Colonic mucosa (tissue), 4 donors: Measurements from ENCODE around the gene MTCP1. TPM values are rescaled to one million over a fixed set of nuclear protein-coding genes. Genes with fewer than 3 reads are reported as not detected.
A peak's percentile ranks its signal among the peaks of the same experiment; 100 is the strongest.

Experiments used
- DNase-seq: peaks from one replicate; pipeline ENCODE4 v3.0.0-alpha.2; 2020
- H3K27ac ChIP-seq: fragments of 200-600 bp; one replicate; pipeline ENCODE4 v1.8.0; 2021
- H3K27me3 ChIP-seq: fragments of 200-600 bp; one replicate; pipeline ENCODE4 v1.8.0; 2021
- H3K36me3 ChIP-seq: fragments of 200-600 bp; one replicate; pipeline ENCODE4 v1.8.0; 2021
- H3K4me1 ChIP-seq: fragments of 200-600 bp; one replicate; pipeline ENCODE4 v1.8.0; 2021; ENCODE audit warnings: mild to moderate bottlenecking
- H3K4me3 ChIP-seq: fragments of 200-600 bp; one replicate; pipeline ENCODE4 v1.8.0; 2021
- H3K9ac ChIP-seq, 2 donors: one replicate each; pipeline ENCODE4 v1.7.0; 2013; ENCODE audit warnings: control low read depth in 2 of 2, low read depth in 2 of 2, low read length in 2 of 2
- H3K9me3 ChIP-seq: fragments of 200-600 bp; one replicate; pipeline ENCODE4 v1.8.0; 2021
- intact Hi-C: fragments of 100-400 bp; cut with DNase I; formaldehyde crosslinking; loops from one replicate; pipeline ENCODE4 v1.14.1; 2022
- total RNA-seq, 2 donors: library from RNA; stranded (reverse); fragmentation: NEBNext Ultra II Directional in 1 of 2; extraction: Animal tissue kit (Norgen Biotek cat#: 25700) in 1 of 2; gene quantifications; one replicate each; pipeline ENCODE4 v1.2.1, GENCODE V29; 2021
- TF ChIP-seq, protein P1 (sequence below): fragments of 200-600 bp; IDR thresholded peaks from one replicate; pipeline ENCODE4 v1.8.0; 2022; ENCODE audit warnings: antibody characterized with exemption, mild to moderate bottlenecking
- donor health status: healthy.
- donor health status: DM: no; HTN: no; CAD: no.
- donor health status: DM: no; HTN: no; CAD: no.

The MTCP1 gene
- total RNA-seq, 2 donors from 2014 or later = 12.2 to 15.3 TPM

DNA sequence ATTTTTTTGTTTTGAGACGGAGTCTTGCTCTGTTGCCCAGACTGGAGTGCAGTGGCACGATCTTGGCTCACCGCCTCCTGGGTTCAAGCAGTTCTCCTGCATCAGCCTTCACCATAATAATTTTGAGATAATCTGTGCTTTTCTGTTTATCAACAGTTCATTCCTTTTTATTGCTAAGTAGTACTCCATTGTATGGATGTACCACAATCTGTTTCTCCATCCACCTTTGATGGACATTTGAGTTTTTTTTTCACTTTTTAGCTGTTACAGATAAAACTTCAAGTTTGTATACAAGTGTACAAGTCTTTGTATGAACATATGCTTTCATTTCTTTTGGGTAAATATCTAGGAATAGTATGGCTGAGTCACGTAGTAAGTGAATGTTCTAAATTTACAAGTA lies 35.2 kb downstream of the MTCP1 start:
- H3K27me3 ChIP-seq = no peaks in the 10 kb centered on the region
- intact Hi-C loops = no loop called here
- TF ChIP-seq, protein P1, sequence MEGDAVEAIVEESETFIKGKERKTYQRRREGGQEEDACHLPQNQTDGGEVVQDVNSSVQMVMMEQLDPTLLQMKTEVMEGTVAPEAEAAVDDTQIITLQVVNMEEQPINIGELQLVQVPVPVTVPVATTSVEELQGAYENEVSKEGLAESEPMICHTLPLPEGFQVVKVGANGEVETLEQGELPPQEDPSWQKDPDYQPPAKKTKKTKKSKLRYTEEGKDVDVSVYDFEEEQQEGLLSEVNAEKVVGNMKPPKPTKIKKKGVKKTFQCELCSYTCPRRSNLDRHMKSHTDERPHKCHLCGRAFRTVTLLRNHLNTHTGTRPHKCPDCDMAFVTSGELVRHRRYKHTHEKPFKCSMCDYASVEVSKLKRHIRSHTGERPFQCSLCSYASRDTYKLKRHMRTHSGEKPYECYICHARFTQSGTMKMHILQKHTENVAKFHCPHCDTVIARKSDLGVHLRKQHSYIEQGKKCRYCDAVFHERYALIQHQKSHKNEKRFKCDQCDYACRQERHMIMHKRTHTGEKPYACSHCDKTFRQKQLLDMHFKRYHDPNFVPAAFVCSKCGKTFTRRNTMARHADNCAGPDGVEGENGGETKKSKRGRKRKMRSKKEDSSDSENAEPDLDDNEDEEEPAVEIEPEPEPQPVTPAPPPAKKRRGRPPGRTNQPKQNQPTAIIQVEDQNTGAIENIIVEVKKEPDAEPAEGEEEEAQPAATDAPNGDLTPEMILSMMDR = no peak
- no peak for DNase-seq
- no peaks in the 10 kb centered on the region for H3K9me3 ChIP-seq
- no peaks in the 10 kb centered on the region for H3K4me1 ChIP-seq
- H3K9ac ChIP-seq = no peak overlapping the region
- H3K27ac ChIP-seq = no peak overlapping the region
- peaks cover 7% of the 10 kb centered on the region for H3K36me3 ChIP-seq
- no peak overlapping the region for H3K4me3 ChIP-seq

DNA sequence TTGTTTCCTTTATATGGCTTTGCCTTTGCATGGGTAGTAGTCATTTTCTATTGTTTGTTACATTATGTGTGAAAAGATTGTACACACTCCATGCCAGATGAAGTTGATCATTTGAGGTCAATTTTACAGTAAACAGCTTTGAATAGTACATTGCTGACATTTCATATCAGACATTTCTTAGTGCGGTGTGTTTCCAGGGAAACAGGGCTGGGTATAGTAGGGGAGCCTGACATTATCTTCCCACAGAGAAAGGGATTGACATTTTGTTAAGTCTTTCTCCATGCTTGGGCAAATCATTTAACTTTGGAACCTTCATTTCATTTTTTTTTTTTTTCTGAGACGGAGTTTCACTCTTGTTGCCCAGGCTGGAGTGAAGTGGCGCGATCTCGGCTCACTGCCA lies 39.3 kb downstream of the MTCP1 start:
- Histone ChIP-seq H3K9ac (no peak overlapping the region), H3K27me3 (no peaks in the 10 kb centered on the region), H3K4me3 (no peak overlapping the region), H3K27ac (no peak overlapping the region), H3K36me3 (peaks cover 7% of the 10 kb centered on the region), H3K9me3 (no peaks in the 10 kb centered on the region), H3K4me1 (peaks cover 4% of the 10 kb centered on the region)
- intact Hi-C loops = no loop called here
- TF ChIP-seq, protein P1 = no peak
- DNase-seq = no peak

DNA sequence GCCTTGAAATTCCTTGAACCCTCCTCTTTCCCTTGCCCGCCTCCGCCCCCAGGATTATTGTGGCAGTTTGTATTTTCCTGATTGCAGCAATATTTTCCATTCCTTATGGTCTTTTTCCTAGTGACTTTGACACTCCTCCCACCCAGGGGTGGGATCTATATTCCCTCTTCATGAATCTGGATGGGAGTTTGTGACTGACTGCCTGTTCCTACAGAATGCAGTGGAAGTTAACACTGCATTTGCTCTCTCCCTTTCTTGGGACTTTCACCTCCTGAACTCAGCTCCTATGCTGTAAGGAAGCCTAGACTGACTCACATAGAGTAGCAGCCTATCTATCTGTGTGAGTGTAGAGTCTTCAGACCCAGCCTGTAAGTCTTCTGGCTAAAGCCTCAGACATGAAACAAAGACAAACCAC lies 42.1 kb downstream of the MTCP1 start:
- TF ChIP-seq, protein P1 = no peak
- intact Hi-C loops = no loop called here
- no peak overlapping the region for H3K9ac ChIP-seq
- H3K9me3 ChIP-seq = no peaks in the 10 kb centered on the region
- H3K4me1 ChIP-seq = peaks cover 4% of the 10 kb centered on the region
- peaks cover 6% of the 10 kb centered on the region for H3K36me3 ChIP-seq
- no peaks in the 10 kb centered on the region for H3K27me3 ChIP-seq
- peak; percentile 23 for DNase-seq
- H3K4me3 ChIP-seq = no peak overlapping the region
- no peak overlapping the region for H3K27ac ChIP-seq

DNA sequence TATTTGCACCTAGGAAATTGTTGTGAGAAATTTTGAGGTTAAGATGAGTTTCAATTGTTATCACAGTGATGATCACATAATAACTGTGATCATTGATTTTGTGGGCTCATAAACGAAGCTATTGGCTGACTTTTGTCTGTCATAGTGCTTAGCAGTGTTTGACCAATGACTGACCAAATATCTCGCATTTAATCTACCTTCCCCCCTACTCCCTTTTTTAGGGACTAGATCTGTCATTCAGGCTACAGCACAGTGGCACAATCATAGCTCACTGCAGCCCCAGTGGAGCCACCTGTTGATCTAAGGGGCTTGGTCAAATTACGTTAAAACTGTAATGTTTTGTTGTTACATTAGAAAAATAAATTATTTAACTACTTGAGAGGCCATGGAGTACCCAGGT lies 42.8 kb downstream of the MTCP1 start:
- TF ChIP-seq, protein P1 = no peak
- no peaks in the 10 kb centered on the region for H3K27me3 ChIP-seq
- intact Hi-C loops = no loop called here

DNA sequence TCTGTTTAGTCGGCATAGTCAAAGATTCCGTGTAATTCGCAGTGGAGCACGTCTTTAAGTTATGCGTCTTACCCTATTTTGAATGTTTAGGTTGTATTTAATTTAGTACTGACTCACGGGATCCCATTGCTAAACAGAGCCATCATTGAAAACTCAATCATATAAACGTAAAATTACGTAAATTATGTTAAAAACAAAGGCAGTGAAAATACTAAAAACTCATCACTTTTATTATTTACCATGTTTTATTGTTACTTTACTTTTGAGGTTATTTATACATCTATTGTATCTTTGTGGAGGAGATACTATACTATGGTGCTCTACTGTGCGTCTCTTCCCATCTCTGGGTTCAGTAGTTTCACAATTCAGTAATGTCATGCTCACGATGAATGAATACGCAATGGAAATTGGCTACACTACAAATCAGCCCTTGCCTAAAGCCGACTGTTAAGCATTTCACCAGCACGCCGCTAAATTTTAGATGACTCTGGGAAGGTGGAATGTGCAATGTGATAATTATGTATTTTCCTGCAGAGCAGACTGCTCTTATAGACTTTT lies 43.3 kb downstream of the MTCP1 start:
- peak overlapping the region; percentile 96 for H3K27ac ChIP-seq
- no peaks in the 10 kb centered on the region for H3K36me3 ChIP-seq
- DNase-seq = peak; percentile 29
- peaks cover 4% of the 10 kb centered on the region for H3K4me1 ChIP-seq
- H3K9ac ChIP-seq = peak overlapping the region; percentile 65 to 83
- H3K27me3 ChIP-seq = no peaks in the 10 kb centered on the region
- no peaks in the 10 kb centered on the region for H3K9me3 ChIP-seq
- H3K4me3 ChIP-seq = peak overlapping the region; percentile 43
- intact Hi-C loops = no loop called here
- TF ChIP-seq, protein P1 = no peak

More for the DNA sequence above, 42.8 kb downstream of the MTCP1 start:
- Histone ChIP-seq H3K9me3 (no peaks in the 10 kb centered on the region), H3K27ac (peak overlapping the region; percentile 96), H3K4me3 (peak overlapping the region; percentile 43), H3K4me1 (peaks cover 4% of the 10 kb centered on the region), H3K9ac (peak overlapping the region in 1 of 2 donors; percentile 65), H3K36me3 (no peaks in the 10 kb centered on the region)
- no peak for DNase-seq
